ENCODE results near the gene TNK2. TPM values are rescaled to one million over a fixed set of nuclear protein-coding genes. Genes with fewer than 3 reads are reported as not detected.
"Not testable (repeated sequence)": the region's sequence is repeated elsewhere in the genome, so short reads cannot be mapped to it uniquely, and the experiment has no call there.

The TNK2 gene
- total and polyA plus RNA-seq, 2 donors (not counting 3 experiments of a cell fraction or from before 2014, with no cell fraction given), result 18.6 to 71.6 TPM

- TF ChIP-seq EZH2 (IDR thresholded peaks at IDR 0.05; ENCODE audit: borderline replicate concordance, low read depth, low read length, severe bottlenecking) (no peak), MYC (IDR thresholded peaks at IDR 0.05; ENCODE audit: low read depth, low read length) (no peak), GATA2 (IDR thresholded peaks at IDR 0.05; ENCODE audit: insufficient read depth, insufficient read length, low read depth, low read length) (no peak), POLR2AphosphoS5 (IDR thresholded peaks at IDR 0.05; ENCODE audit: insufficient read depth, low read depth, low read length) (no peak), POLR2A (IDR thresholded peaks at IDR 0.05; ENCODE audit: low read depth, low read length) (no peak), FOS (IDR thresholded peaks at IDR 0.05; ENCODE audit: borderline replicate concordance, insufficient read depth, low read length) (no peak), JUN (IDR thresholded peaks at IDR 0.05; ENCODE audit: borderline replicate concordance, insufficient read depth, insufficient read length, low read depth) (no peak), MAX (IDR thresholded peaks at IDR 0.05; ENCODE audit: insufficient read depth, insufficient read length) (no peak), CTCF (IDR thresholded peaks at IDR 0.05; ENCODE audit: extremely low read depth in 1 of 2, insufficient read depth in 1 of 2, low read depth in 1 of 2, low read length in 2 of 2) (no peak)
- H3K9ac ChIP-seq (replicated peaks; ENCODE audit: extremely low read depth, insufficient read depth, low read length), result no peak overlapping the region
- BruUV-seq (replicated peaks), result no TSS peak
- FAIRE-seq, result no peak
- no peaks in the 10 kb centered on the region for H3K36me3 ChIP-seq (ENCODE audit: control insufficient read depth in 2 of 2, extremely low read depth in 1 of 2, insufficient read depth in 2 of 2, low read length in 2 of 2)
- dilution Hi-C loops (cut with MboI; ENCODE audit: extremely low pct_ligation_motif_present, low sequenced_read_pairs) (no loop called here), intact Hi-C loops (cut with micrococcal nuclease) (loop anchor here (10.0 kb wide), 1 partner anchor 743 kb away; no protein-coding TSS in a partner anchor)
- H3K27me3 ChIP-seq (ENCODE audit: control insufficient read depth in 2 of 2, insufficient read depth in 2 of 2, low read length in 2 of 2), result no peaks in the 10 kb centered on the region
- no peaks in the 10 kb centered on the region for H3K9me1 ChIP-seq (replicated peaks; ENCODE audit: control insufficient read depth, extremely low read depth, insufficient read depth, low read length)
- DNase-seq (ENCODE audit: low read depth, low spot score), result no peak
- H2AFZ ChIP-seq (ENCODE audit: low read depth, low read length), result no peak overlapping the region
- no peaks in the 10 kb centered on the region for H4K20me1 ChIP-seq (replicated peaks; ENCODE audit: control insufficient read depth, extremely low read depth, insufficient read depth, low read length)
- no peaks in the 10 kb centered on the region for H3K9me3 ChIP-seq (replicated peaks; ENCODE audit: control insufficient read depth, insufficient read depth, low read length)
- H3K79me2 ChIP-seq (ENCODE audit: control insufficient read depth, insufficient read depth, low read length), result no peaks in the 10 kb centered on the region
- no peaks in the 10 kb centered on the region for H3K4me1 ChIP-seq (ENCODE audit: control insufficient read depth, extremely low read depth, insufficient read depth, low read length)
- no peak overlapping the region for H3K4me2 ChIP-seq (ENCODE audit: insufficient read depth, low read length)
- no peak overlapping the region for H3K27ac ChIP-seq (ENCODE audit: insufficient read depth, low read depth, low read length)
- no peak overlapping the region for H3K4me3 ChIP-seq (replicated peaks in 1 of 3; ENCODE audit: insufficient read depth in 1 of 3, low read depth in 1 of 3, low read length in 3 of 3)
- ChIA-PET POLR2A (no interaction called here), CTCF (no interaction called here)
These were observed 90.7 kb downstream of the TNK2 start for GRCh38 chr3:195817578-195818135.

- H3K4me1 ChIP-seq (ENCODE audit: control insufficient read depth, extremely low read depth, insufficient read depth, low read length); H3K36me3 ChIP-seq (ENCODE audit: control insufficient read depth in 2 of 2, extremely low read depth in 1 of 2, insufficient read depth in 2 of 2, low read length in 2 of 2); H3K4me3 ChIP-seq (replicated peaks in 1 of 3; ENCODE audit: insufficient read depth in 1 of 3, low read depth in 1 of 3, low read length in 3 of 3); H3K9me3 ChIP-seq (replicated peaks; ENCODE audit: control insufficient read depth, insufficient read depth, low read length); H3K27me3 ChIP-seq (ENCODE audit: control insufficient read depth in 2 of 2, insufficient read depth in 2 of 2, low read length in 2 of 2); H2AFZ ChIP-seq (ENCODE audit: low read depth, low read length); H4K20me1 ChIP-seq (replicated peaks; ENCODE audit: control insufficient read depth, extremely low read depth, insufficient read depth, low read length); H3K4me2 ChIP-seq (ENCODE audit: insufficient read depth, low read length); POLR2A ChIA-PET; dilution Hi-C loops (cut with MboI; ENCODE audit: extremely low pct_ligation_motif_present, low sequenced_read_pairs); H3K27ac ChIP-seq (ENCODE audit: insufficient read depth, low read depth, low read length); H3K9me1 ChIP-seq (replicated peaks; ENCODE audit: control insufficient read depth, extremely low read depth, insufficient read depth, low read length); H3K9ac ChIP-seq (replicated peaks; ENCODE audit: extremely low read depth, insufficient read depth, low read length); FAIRE-seq; BruUV-seq (replicated peaks); CTCF ChIA-PET; DNase-seq (ENCODE audit: low read depth, low spot score); H3K79me2 ChIP-seq (ENCODE audit: control insufficient read depth, insufficient read depth, low read length): not testable (repeated sequence)
- intact Hi-C loops (cut with micrococcal nuclease), result loop anchor here (10.0 kb wide), 1 partner anchor 742 kb away; no protein-coding TSS in a partner anchor
These were observed 92.0 kb downstream of the TNK2 start for GRCh38 chr3:195816276-195816913.

All from endothelial cell of umbilical vein (primary cell).